HEK293 (cell line): Measurements from ENCODE around the gene PFN3.

Experiments
- GLIS1 ChIP-seq: fragments of 450-650 bp; formaldehyde crosslinking; IDR thresholded peaks from 2 replicates; pipeline ENCODE4 v1.5.1; 2016; ENCODE audit warnings: missing biosample characterization, missing genetic modification characterization
- GLIS2 ChIP-seq: fragments of 450-650 bp; formaldehyde crosslinking; IDR thresholded peaks from 2 replicates; pipeline ENCODE4 v1.5.1; 2016; ENCODE audit warnings: missing biosample characterization, missing genetic modification characterization
- HOXA7 ChIP-seq: sonication (generic); formaldehyde crosslinking; IDR thresholded peaks from 2 replicates; pipeline ENCODE4 v1.8.1; 2022; ENCODE audit warnings: missing genetic modification reagents, borderline replicate concordance
- HOXC10 ChIP-seq: sonication (generic); formaldehyde crosslinking; IDR thresholded peaks from 2 replicates; pipeline ENCODE4 v1.8.1; 2023; ENCODE audit warnings: mild to moderate bottlenecking, missing genetic modification reagents
- HOXD13 ChIP-seq: sonication (generic); formaldehyde crosslinking; IDR thresholded peaks from 2 replicates; pipeline ENCODE4 v1.8.0; 2022; ENCODE audit warnings: missing genetic modification reagents, borderline replicate concordance
- KLF8 ChIP-seq: fragments of 450-650 bp; formaldehyde crosslinking; IDR thresholded peaks from 2 replicates; pipeline ENCODE4 v1.5.1; 2016; ENCODE audit warnings: missing biosample characterization, missing genetic modification characterization
- OSR2 ChIP-seq: fragments of 450-650 bp; formaldehyde crosslinking; IDR thresholded peaks from 2 replicates; pipeline ENCODE4 v1.5.1; 2016; ENCODE audit warnings: missing biosample characterization, missing genetic modification characterization
- PRDM4 ChIP-seq: fragments of 450-650 bp; formaldehyde crosslinking; IDR thresholded peaks from 2 replicates; pipeline ENCODE4 v1.5.1; 2017; ENCODE audit warnings: missing biosample characterization, missing genetic modification characterization
- SETDB1 ChIP-seq: IDR thresholded peaks from one replicate; pipeline ENCODE4 v1.6.1; 2017; ENCODE audit warnings: mild to moderate bottlenecking, low read length, moderate library complexity, mixed read lengths; ENCODE audit not compliant: insufficient read length
- SP3 ChIP-seq: fragments of 450-650 bp; formaldehyde crosslinking; IDR thresholded peaks from 2 replicates; pipeline ENCODE4 v1.5.1; 2016; ENCODE audit warnings: missing biosample characterization, missing genetic modification characterization
- TCF7L2 ChIP-seq: IDR thresholded peaks from 2 replicates; pipeline ENCODE4 v1.6.1; 2011; ENCODE audit warnings: low read depth, mild to moderate bottlenecking, inconsistent platforms, low read length, moderate library complexity, borderline replicate concordance
- ZBTB1 ChIP-seq: fragments of 450-650 bp; formaldehyde crosslinking; IDR thresholded peaks from 2 replicates; pipeline ENCODE4 v1.5.1; 2016; ENCODE audit warnings: missing biosample characterization, missing genetic modification characterization
- ZBTB10 ChIP-seq: fragments of 450-650 bp; formaldehyde crosslinking; IDR thresholded peaks from 2 replicates; pipeline ENCODE4 v1.5.1; 2016; ENCODE audit warnings: missing biosample characterization, missing genetic modification characterization
- ZBTB44 ChIP-seq: fragments of 450-650 bp; IDR thresholded peaks from 2 replicates; pipeline ENCODE4 v1.5.1; 2018; ENCODE audit warnings: missing biosample characterization, mild to moderate bottlenecking, missing genetic modification characterization
- ZFP3 ChIP-seq: fragments of 450-650 bp; formaldehyde crosslinking; IDR thresholded peaks from 2 replicates; pipeline ENCODE4 v1.5.1; 2016; ENCODE audit warnings: low read depth, missing biosample characterization, missing genetic modification characterization
- ZNF24 ChIP-seq: fragments of 450-650 bp; formaldehyde crosslinking; IDR thresholded peaks from 2 replicates; pipeline ENCODE4 v1.5.1; 2016; ENCODE audit warnings: missing biosample characterization, missing genetic modification characterization
- ZNF248 ChIP-seq: fragments of 450-650 bp; formaldehyde crosslinking; IDR thresholded peaks from 2 replicates; pipeline ENCODE4 v1.5.1; 2017; ENCODE audit warnings: missing biosample characterization, missing genetic modification characterization
- ZNF302 ChIP-seq: fragments of 450-650 bp; formaldehyde crosslinking; IDR thresholded peaks from 2 replicates; pipeline ENCODE4 v1.5.1; 2016; ENCODE audit warnings: missing biosample characterization, missing genetic modification characterization, low read depth
- ZNF324 ChIP-seq: fragments of 450-650 bp; formaldehyde crosslinking; IDR thresholded peaks from 2 replicates; pipeline ENCODE4 v1.5.1; 2016; ENCODE audit warnings: missing biosample characterization, missing genetic modification characterization
- ZNF350 ChIP-seq: fragments of 450-650 bp; formaldehyde crosslinking; IDR thresholded peaks from 2 replicates; pipeline ENCODE4 v1.5.0; 2017; ENCODE audit warnings: missing biosample characterization, mild to moderate bottlenecking, missing genetic modification characterization
- ZNF426 ChIP-seq: fragments of 450-650 bp; formaldehyde crosslinking; IDR thresholded peaks from 2 replicates; pipeline ENCODE4 v1.5.1; 2017; ENCODE audit warnings: missing biosample characterization, missing genetic modification characterization, mild to moderate bottlenecking, inconsistent platforms, moderate library complexity
- ZNF513 ChIP-seq: fragments of 450-650 bp; IDR thresholded peaks from 2 replicates; pipeline ENCODE4 v1.5.1; 2018; ENCODE audit warnings: missing biosample characterization, missing genetic modification characterization
- ZNF514 ChIP-seq: fragments of 450-650 bp; formaldehyde crosslinking; IDR thresholded peaks from 2 replicates; pipeline ENCODE4 v1.5.1; 2016; ENCODE audit warnings: missing biosample characterization, missing genetic modification characterization
- ZNF561 ChIP-seq: fragments of 450-650 bp; IDR thresholded peaks from 2 replicates; pipeline ENCODE4 v1.5.1; 2018; ENCODE audit warnings: missing biosample characterization, missing genetic modification characterization, borderline replicate concordance
- ZNF596 ChIP-seq: fragments of 450-650 bp; IDR thresholded peaks from 2 replicates; pipeline ENCODE4 v1.5.0; 2018; ENCODE audit warnings: missing biosample characterization, mild to moderate bottlenecking, missing genetic modification characterization, moderate library complexity
- ZNF600 ChIP-seq: fragments of 450-650 bp; formaldehyde crosslinking; IDR thresholded peaks from 2 replicates; pipeline ENCODE4 v1.5.1; 2016; ENCODE audit warnings: missing biosample characterization, missing genetic modification characterization
- ZNF621 ChIP-seq: fragments of 450-650 bp; formaldehyde crosslinking; IDR thresholded peaks from 2 replicates; pipeline ENCODE4 v1.5.1; 2017; ENCODE audit warnings: missing biosample characterization, missing genetic modification characterization
- ZNF624 ChIP-seq: fragments of 450-650 bp; formaldehyde crosslinking; IDR thresholded peaks from 2 replicates; pipeline ENCODE4 v1.5.1; 2017; ENCODE audit warnings: missing biosample characterization, missing genetic modification characterization
- ZNF701 ChIP-seq: fragments of 450-650 bp; formaldehyde crosslinking; IDR thresholded peaks from 2 replicates; pipeline ENCODE4 v1.5.1; 2016; ENCODE audit warnings: missing biosample characterization, missing genetic modification characterization
- ZNF707 ChIP-seq: fragments of 450-650 bp; formaldehyde crosslinking; IDR thresholded peaks from 2 replicates; pipeline ENCODE4 v1.5.1; 2016; ENCODE audit warnings: missing biosample characterization, missing genetic modification characterization
- ZNF76 ChIP-seq: fragments of 450-650 bp; formaldehyde crosslinking; IDR thresholded peaks from 2 replicates; pipeline ENCODE4; 2016; ENCODE audit warnings: low read depth, missing biosample characterization, missing genetic modification characterization, borderline replicate concordance
- ZNF785 ChIP-seq: fragments of 450-650 bp; formaldehyde crosslinking; IDR thresholded peaks from 2 replicates; pipeline ENCODE4 v1.5.1; 2016; ENCODE audit warnings: missing biosample characterization, missing genetic modification characterization
- ZNF791 ChIP-seq: fragments of 450-650 bp; formaldehyde crosslinking; IDR thresholded peaks from 2 replicates; pipeline ENCODE4 v1.5.1; 2016; ENCODE audit warnings: missing biosample characterization, missing genetic modification characterization

Gene PFN3

GRCh38 chr5:177403792-177404640, 3.6 kb upstream of the PFN3 start (continued):
- peak; percentile 49 for TF ChIP-seq OSR2 (tag by site-specific recombination)
- TF ChIP-seq ZNF514 (tag by site-specific recombination): no peak
- TF ChIP-seq ZNF701 (tag by site-specific recombination): no peak
- no peak for TF ChIP-seq ZNF707 (tag by site-specific recombination)
- peak; percentile 93 for TF ChIP-seq ZNF624 (tag by site-specific recombination)
- TF ChIP-seq ZNF350 (tag by site-specific recombination): no peak; the same call in 1 of the 2 replicates
- peak; percentile 84 for TF ChIP-seq GLIS1 (tag by site-specific recombination)
- peak; percentile 47 for TF ChIP-seq KLF8 (tag by site-specific recombination)
- TF ChIP-seq ZNF600 (tag by site-specific recombination): no peak
- TF ChIP-seq ZNF426 (tag by site-specific recombination): no peak
- no peak for TF ChIP-seq ZBTB1 (tag by site-specific recombination)
- 0 out of 2 replicates have a peak, but pooled peaks have one; percentile 44 for TF ChIP-seq ZNF24
- TF ChIP-seq TCF7L2: no peak
- peak; percentile 93 for TF ChIP-seq ZBTB10 (tag by site-specific recombination)
- 0 out of 2 replicates have a peak, but pooled peaks have one; percentile 79 for TF ChIP-seq ZNF621 (tag by site-specific recombination)
- TF ChIP-seq ZNF561 (tag by site-specific recombination): peak; percentile 97
- TF ChIP-seq HOXA7 (CRISPR knock-in tag): no peak
- TF ChIP-seq ZNF302 (tag by site-specific recombination): no peak
- 0 out of 2 replicates have a peak, but pooled peaks have one; percentile 61 for TF ChIP-seq SP3 (tag by site-specific recombination)
- peak; percentile 53; the same call in 1 of the 2 replicates for TF ChIP-seq ZNF76 (tag by site-specific recombination)
- no peak for TF ChIP-seq HOXD13 (CRISPR knock-in tag)
- TF ChIP-seq ZNF791: no peak
- no peak for TF ChIP-seq ZNF785
- TF ChIP-seq HOXC10 (CRISPR knock-in tag): no peak
- TF ChIP-seq ZNF324 (tag by site-specific recombination): 0 out of 2 replicates have a peak, but pooled peaks have one; percentile 11
- no peak for TF ChIP-seq PRDM4 (tag by site-specific recombination)
- TF ChIP-seq ZNF596 (tag by site-specific recombination): peak; percentile 69; the same call in 1 of the 2 replicates
- TF ChIP-seq ZFP3 (tag by site-specific recombination): no peak
- TF ChIP-seq ZNF513: peak; percentile 29; the same call in 1 of the 2 replicates
- TF ChIP-seq GLIS2 (tag by site-specific recombination): peak; percentile 94
- TF ChIP-seq ZNF248 (tag by site-specific recombination): peak; percentile 59; the same call in 1 of the 2 replicates
- TF ChIP-seq ZBTB44: peak; percentile 91
- TF ChIP-seq SETDB1: no peak
